Esophagus muscularis mucosa (tissue), 4 donors: ENCODE results near the gene PNPLA7. TPM values are rescaled to one million over a fixed set of nuclear protein-coding genes. Genes with fewer than 3 reads are reported as not detected.
"Not testable (repeated sequence)": the region's sequence is repeated elsewhere in the genome, so short reads cannot be mapped to it uniquely, and the experiment has no call there.

Experiments
- DNase-seq: peaks from one replicate; pipeline ENCODE4 v3.0.0-alpha.2; 2017; ENCODE audit errors: extremely low spot score
- H3K27ac ChIP-seq, 4 donors: fragments of 200-600 bp; sonication (generic); replicated peaks in 1 of 4; 1 replicate in 3 of 4; 2 replicates in 1 of 4; pipeline ENCODE4 v1.5.1; 2016 to 2019; ENCODE audit warnings: mild to moderate bottlenecking in 1 of 4
- H3K27me3 ChIP-seq, 4 donors: fragments of 200-600 bp; sonication (generic); one replicate each; pipeline versions ENCODE4 v1.5.1 to v1.6.0; 2016 to 2019
- H3K36me3 ChIP-seq, 4 donors: fragments of 200-600 bp; sonication (generic); one replicate each; pipeline ENCODE4 v1.5.1; 2016 to 2019
- H3K4me1 ChIP-seq, 4 donors: fragments of 200-600 bp; sonication (generic); one replicate each; pipeline ENCODE4 v1.5.1; 2016 to 2019
- H3K4me3 ChIP-seq, 4 donors: fragments of 200-600 bp; sonication (generic); 1 replicate in 2 of 4; 2 replicates in 2 of 4; pipeline ENCODE4 v1.5.1; 2016 to 2019; ENCODE audit warnings: mild to moderate bottlenecking in 4 of 4, moderate library complexity in 1 of 4
- H3K9me3 ChIP-seq, 4 donors: fragments of 200-600 bp; sonication (generic); 1 replicate in 3 of 4; 2 replicates in 1 of 4; pipeline ENCODE4 v1.5.1; 2016 to 2019
- EP300 ChIP-seq: sonication (generic); formaldehyde crosslinking; IDR thresholded peaks from one replicate; pipeline ENCODE4 v1.6.1; 2017; ENCODE audit warnings: antibody characterized with exemption
- POLR2A ChIP-seq: fragments of 450-650 bp; IDR thresholded peaks from one replicate; pipeline ENCODE4 v1.6.1; 2017; ENCODE audit warnings: antibody characterized with exemption, moderate library complexity, mild to moderate bottlenecking, low read depth
- POLR2AphosphoS5 ChIP-seq, 2 donors: sonication (generic); formaldehyde crosslinking; IDR thresholded peaks; one replicate each; pipeline ENCODE4 v1.6.1; 2017; ENCODE audit warnings: antibody characterized with exemption in 2 of 2
- WGBS: methylation state at CpG from one replicate; pipeline ENCODE4 v1.1.5; 2018; 5-methylcytosine and 5-hydroxymethylcytosine counted together
- intact Hi-C: fragments of 100-400 bp; cut with DNase I; formaldehyde crosslinking; loops from one replicate; pipeline ENCODE4 v1.15.1; 2023
- total RNA-seq, 4 donors: library from RNA; depleted of rRNA; stranded (reverse); fragments of >200 nt; gene quantifications; one replicate each; pipeline versions ENCODE4 v1.1.0 to v1.2.1, GENCODE V29; 2016
- TF ChIP-seq, protein P1 (sequence below), 3 experiments: fragments of 200-600 bp in 2 of 3; fragments of 450-650 bp in 1 of 3; sonication (generic) in 2 of 3; IDR thresholded peaks; one replicate each; pipeline ENCODE4 v1.5.1; 2017 to 2019; ENCODE audit warnings: antibody characterized with exemption in 3 of 3, mild to moderate bottlenecking in 2 of 3, moderate library complexity in 1 of 3

The PNPLA7 gene
- total RNA-seq, 4 donors from 2014 or later: 3.0 to 6.2 (median 4.0) TPM

- Histone ChIP-seq H3K4me3 (no peak overlapping the region), H3K9me3 (no peaks in the 10 kb centered on the region), H3K36me3 (peaks cover 10 to 66% (median 37%) of the 10 kb centered on the region in 4 donors), H3K4me1 (peaks cover 0 to 4% (median 2%) of the 10 kb centered on the region in 4 donors), H3K27ac (no peak overlapping the region), H3K27me3 (no peaks in the 10 kb centered on the region)
- intact Hi-C loops: no loop called here
- TF ChIP-seq, protein P1, sequence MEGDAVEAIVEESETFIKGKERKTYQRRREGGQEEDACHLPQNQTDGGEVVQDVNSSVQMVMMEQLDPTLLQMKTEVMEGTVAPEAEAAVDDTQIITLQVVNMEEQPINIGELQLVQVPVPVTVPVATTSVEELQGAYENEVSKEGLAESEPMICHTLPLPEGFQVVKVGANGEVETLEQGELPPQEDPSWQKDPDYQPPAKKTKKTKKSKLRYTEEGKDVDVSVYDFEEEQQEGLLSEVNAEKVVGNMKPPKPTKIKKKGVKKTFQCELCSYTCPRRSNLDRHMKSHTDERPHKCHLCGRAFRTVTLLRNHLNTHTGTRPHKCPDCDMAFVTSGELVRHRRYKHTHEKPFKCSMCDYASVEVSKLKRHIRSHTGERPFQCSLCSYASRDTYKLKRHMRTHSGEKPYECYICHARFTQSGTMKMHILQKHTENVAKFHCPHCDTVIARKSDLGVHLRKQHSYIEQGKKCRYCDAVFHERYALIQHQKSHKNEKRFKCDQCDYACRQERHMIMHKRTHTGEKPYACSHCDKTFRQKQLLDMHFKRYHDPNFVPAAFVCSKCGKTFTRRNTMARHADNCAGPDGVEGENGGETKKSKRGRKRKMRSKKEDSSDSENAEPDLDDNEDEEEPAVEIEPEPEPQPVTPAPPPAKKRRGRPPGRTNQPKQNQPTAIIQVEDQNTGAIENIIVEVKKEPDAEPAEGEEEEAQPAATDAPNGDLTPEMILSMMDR (IDR thresholded peaks at IDR 0.05): no peak
- TF ChIP-seq POLR2A (no peak), POLR2AphosphoS5 (IDR thresholded peaks at IDR 0.05) (no peak), EP300 (no peak)
- no peak for DNase-seq
- 96% methylated on average over 8 of the region's 18 CpGs for WGBS
Measured at GRCh38 chr9:137540536-137540935, 9.7 kb downstream of the PNPLA7 start.

GRCh38 chr9:137538058-137538457 lies 12.1 kb downstream of the PNPLA7 start:
- no peak overlapping the region for H3K27ac ChIP-seq
- no peaks in the 10 kb centered on the region for H3K9me3 ChIP-seq
- H3K36me3 ChIP-seq: peaks cover 10 to 57% (median 34%) of the 10 kb centered on the region in 4 donors
- H3K4me1 ChIP-seq: peaks cover 5 to 12% (median 11%) of the 10 kb centered on the region in 4 donors
- H3K27me3 ChIP-seq: no peaks in the 10 kb centered on the region
- 95% methylated on average over 10 of the region's 16 CpGs for WGBS
- TF ChIP-seq POLR2AphosphoS5 (IDR thresholded peaks at IDR 0.05) (no peak), POLR2A (no peak), EP300 (no peak)
- TF ChIP-seq, protein P1 (IDR thresholded peaks at IDR 0.05): no peak
- intact Hi-C loops: no loop called here
- DNase-seq: no peak
- H3K4me3 ChIP-seq: no peak overlapping the region

- intact Hi-C loops, H3K9me3 ChIP-seq, H3K4me3 ChIP-seq, H3K27ac ChIP-seq, DNase-seq, H3K27me3 ChIP-seq: not testable (repeated sequence)
- Histone ChIP-seq H3K4me1 (peaks cover 5 to 12% (median 11%) of the 10 kb centered on the region in 4 donors), H3K36me3 (peaks cover 6 to 45% (median 24%) of the 10 kb centered on the region in 4 donors)
- WGBS: 83% methylated on average over 16 of the region's 16 CpGs
Measured at GRCh38 chr9:137536594-137537131, 13.5 kb downstream of the PNPLA7 start.

DNA sequence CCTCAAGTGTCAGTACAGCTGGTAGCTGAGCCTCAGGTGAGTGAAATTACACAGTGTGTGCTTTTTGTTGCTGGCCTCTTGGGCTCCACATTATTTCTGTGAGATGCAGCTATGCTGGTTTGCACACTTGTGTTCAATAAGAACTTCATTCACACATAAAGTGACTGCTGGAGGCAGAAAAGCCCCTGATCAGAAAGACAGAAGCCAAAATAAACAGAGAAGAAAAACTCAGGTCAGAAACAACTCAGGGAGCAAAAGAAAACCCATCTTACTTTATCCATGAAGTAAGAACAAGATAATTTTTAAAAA lies 15.1 kb downstream of the PNPLA7 start:
- Histone ChIP-seq H3K9me3 (no peaks in the 10 kb centered on the region), H3K27ac (no peak overlapping the region), H3K4me1 (peaks cover 5 to 14% (median 11%) of the 10 kb centered on the region in 4 donors), H3K36me3 (peaks cover 4 to 29% (median 13%) of the 10 kb centered on the region in 4 donors), H3K27me3 (no peaks in the 10 kb centered on the region), H3K4me3 (no peak overlapping the region)
- TF ChIP-seq, protein P1 (IDR thresholded peaks at IDR 0.05): no peak
- TF ChIP-seq POLR2A: no peak
- no peak for TF ChIP-seq POLR2AphosphoS5 (IDR thresholded peaks at IDR 0.05)
- no peak for TF ChIP-seq EP300
- DNase-seq: no peak
- intact Hi-C loops: no loop called here

DNA sequence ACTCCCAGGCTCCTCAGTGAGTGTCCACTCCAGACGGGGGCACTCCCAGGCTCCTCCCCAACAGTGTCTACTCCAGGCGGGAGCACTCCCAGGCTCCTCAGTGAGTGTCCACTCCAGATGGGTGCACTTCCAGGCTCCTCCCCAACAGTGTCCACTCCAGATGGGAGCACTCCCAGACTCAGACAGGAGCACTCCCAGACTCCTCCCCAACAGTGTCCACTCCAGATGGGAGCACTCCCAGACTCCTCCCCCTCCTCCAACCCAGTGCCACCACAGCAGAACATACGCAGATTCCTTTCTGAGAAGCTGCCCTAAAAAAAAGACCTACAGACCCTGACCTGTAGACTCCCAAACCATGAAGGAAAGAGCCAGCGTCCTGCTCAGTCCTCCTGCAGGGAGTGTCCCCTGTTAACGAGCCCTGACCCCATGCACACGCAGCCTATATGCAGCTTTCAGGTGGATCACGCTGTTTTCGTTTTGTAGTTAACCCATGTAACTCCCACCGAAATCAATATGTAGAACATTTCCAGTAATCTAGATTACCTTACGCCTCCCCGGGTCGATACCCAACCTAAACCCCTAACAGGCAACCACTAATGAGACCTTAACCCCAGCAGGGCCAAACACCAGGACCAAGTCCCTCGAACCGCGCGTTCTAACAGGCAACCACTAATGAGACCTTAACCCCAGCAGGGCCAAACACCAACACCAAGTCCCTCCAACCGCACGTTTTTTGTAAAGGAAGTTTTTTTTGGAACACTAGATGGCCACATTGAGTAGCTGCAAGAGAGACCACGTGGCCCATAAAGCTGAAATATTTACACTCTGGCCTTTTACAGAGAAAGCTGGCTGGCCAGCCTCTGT lies 15.7 kb downstream of the PNPLA7 start:
- intact Hi-C loops: no loop called here
- Histone ChIP-seq H3K36me3 (peaks cover 0 to 23% (median 8%) of the 10 kb centered on the region in 4 donors), H3K9me3 (no peaks in the 10 kb centered on the region), H3K27ac (no peak overlapping the region), H3K27me3 (no peaks in the 10 kb centered on the region), H3K4me1 (peaks cover 5 to 14% (median 11%) of the 10 kb centered on the region in 4 donors), H3K4me3 (no peak overlapping the region)
- 50% methylated on average over 19 of the region's 19 CpGs for WGBS
- DNase-seq: no peak
- no peak for TF ChIP-seq EP300
- TF ChIP-seq, protein P1 (IDR thresholded peaks at IDR 0.05): peak; percentile 66 to 73 (median 72)
- no peak for TF ChIP-seq POLR2A
- peak in 1 of 2 donors; percentile 46 for TF ChIP-seq POLR2AphosphoS5 (IDR thresholded peaks at IDR 0.05)

GRCh38 chr9:137532891-137533468 lies 17.2 kb downstream of the PNPLA7 start:
- H3K27me3 ChIP-seq, H3K27ac ChIP-seq, H3K4me3 ChIP-seq, H3K9me3 ChIP-seq, H3K36me3 ChIP-seq, intact Hi-C loops, DNase-seq: not testable (repeated sequence)
- 83% methylated on average over 7 of the region's 10 CpGs for WGBS
- H3K4me1 ChIP-seq: peaks cover 5 to 14% (median 11%) of the 10 kb centered on the region in 4 donors
